ENCODE measurements around the gene NUDT14.

GRCh38 chr14:105223260-105223659, 42.1 kb upstream of the NUDT14 start:
- no peak for TF ChIP-seq CTCF (IDR thresholded peaks at IDR 0.05)
- no peak for TF ChIP-seq ZFX (IDR thresholded peaks at IDR 0.05; ENCODE audit: borderline replicate concordance)

Data from 22Rv1 (cell line).